ENCODE results near the gene SPSB1.

The SPSB1 gene

DNA sequence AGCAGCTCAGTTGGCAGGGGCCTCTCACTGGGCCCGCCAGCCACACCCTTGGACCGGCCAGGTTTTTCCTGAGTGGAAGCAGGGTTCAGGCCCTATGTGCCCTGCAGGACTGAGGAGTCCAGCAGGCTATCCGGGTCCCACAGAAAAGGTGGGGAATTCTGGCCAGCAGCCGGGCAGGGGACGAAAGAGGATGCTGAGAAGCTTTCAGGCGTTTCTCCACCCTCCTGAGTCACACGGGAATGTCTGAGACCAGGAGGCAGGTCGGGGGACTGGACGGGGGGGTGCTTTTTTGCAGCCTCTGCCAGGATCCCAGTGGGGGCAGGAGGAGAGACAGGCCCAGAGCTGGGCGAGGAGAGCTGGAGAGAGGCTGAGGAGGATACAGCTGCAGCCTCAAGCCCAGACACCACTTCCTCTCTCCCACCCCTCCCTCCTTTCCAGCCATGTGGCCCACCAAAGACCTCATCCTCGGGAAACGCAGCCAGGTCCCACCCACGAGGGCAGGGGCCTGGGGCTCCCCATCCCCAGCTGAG lies 105.4 kb downstream of the SPSB1 start:
- no peak for DNase-seq

DNA sequence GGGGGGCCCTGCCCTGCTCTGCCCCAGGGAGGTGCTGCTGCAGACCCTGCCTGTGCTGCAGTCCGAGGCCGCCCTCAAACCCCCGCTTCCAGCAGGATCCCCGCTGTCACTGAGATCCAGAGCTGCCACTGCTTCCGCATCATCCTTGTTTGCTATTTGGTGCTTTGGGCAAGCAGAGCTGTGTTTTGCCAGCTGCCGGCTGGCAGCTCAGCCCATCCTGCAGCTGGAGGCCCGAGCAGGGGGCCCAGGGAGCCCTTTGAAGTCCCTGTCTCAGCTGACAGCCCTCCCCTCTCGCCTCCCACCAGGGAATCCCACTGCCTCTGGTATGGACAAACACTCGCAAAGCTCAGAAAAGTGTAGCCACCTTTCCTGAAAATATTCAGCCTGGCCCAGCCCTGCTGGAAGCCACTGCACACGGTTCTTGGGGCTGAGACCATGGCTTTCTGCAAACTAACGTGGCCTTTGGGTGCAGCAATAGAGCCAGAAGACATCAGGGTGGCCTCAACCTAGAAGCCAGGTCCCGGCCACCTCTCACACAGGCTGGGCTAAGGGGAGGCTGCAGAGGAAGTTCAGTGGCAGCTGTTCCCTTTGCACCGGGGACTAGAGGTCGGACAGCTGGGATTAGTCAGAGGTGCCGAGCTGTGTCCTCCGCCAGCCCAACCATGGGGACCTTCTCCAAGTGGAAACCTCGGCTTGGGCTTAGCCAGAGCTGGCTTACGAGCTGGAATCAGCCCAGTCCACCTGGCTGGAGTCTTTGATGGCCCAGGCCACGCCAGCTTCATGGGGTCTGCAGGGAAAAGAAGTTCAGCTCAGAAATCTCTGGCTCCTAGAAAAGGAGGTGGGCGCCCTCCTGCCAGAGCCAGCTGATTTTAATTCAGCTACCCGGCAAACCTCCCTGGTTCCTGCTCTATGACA lies 107.1 kb downstream of the SPSB1 start:
- no peak for DNase-seq

DNA sequence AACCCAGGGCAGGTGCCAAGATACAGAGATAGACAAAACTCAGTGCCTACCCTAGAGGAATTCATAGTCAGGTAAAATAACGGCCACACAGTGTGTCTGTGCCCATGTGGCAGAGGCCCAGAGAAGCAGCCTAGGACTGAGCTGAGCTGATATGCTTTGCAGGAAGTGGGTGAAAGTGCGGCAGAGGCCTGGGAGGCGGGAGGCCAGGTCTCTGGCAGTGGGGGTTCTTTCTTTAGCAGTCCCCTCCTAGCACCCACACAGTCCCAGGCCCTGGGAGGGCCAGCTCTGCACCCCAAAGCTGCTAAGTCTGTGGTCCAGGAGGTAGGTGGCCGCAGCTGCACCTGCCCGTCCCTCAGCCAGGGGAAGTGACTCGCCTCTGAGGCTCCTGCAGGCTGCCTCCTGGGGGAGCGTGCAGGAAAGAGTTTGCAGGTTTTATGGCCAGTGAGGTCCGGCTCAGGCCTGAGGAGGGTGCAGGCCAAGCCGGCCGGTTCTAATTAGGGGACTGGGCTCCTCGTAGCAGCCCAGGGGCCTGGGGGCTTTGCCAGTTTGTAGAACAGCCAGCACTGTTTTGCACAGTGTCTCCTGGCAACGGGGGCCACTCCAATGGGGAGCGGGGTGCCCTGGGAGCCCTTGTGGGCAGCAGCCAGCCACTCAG lies 107.9 kb downstream of the SPSB1 start:
- DNase-seq, result no peak

DNA sequence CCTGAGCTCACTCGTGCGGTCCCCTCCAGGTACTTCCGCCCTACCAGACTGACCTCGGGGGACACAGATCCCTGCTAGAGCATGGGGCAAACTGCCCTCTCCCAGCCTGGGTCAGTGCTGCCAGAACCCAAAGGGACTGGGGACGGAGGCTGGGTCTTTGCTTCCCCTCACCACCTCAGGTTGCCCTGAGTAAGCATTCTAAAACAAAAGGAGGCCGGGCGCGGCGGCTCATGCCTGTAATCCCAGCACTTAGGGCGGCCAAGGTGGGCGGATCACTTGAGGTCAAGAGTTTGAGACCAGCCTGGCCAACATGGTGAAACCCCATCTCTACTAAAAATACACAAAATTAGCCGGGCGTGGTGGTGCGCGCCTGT lies 108.4 kb downstream of the SPSB1 start:
- DNase-seq, result no peak

DNA sequence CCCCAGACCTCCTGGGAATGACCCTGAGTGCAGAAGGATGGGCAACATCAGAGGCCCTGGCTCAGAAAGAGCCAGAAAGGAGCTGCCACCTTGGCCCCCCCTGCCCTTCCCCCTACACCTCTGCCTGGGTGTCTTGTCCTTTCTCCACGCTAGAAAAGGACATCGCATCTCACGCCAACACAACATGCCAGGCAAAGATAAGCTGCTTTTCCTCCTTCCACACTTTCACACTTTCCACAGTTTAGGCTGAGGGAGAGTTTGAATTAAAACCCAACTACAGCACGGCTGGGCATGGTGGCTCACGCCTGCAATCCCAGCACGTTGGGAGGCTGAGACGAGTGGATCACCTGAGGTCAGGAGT lies 109.5 kb downstream of the SPSB1 start:
- DNase-seq, result no peak

DNA sequence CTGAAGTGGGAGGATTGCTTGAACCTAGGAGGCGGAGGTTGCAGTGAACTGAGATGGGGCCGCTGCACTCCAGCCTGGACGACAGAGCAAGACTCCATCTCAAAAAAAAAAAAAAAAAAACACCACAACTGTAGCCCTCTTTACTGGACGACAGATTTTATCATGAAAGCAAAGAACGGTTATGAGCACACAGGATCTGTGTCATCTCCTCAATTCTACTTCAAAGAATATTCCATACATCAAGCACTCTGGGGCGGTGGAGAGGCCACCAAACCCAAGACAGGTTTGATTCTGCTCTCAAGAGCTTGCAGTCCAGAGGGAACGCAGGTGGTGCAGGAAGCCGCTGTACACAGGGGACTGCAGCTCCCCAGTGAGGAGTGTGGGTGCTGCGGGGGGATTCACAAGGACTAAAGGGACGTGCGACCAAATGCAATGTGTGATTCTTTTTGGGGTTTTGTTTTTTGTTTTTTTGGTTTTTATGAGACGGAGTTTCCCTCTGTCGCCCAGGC lies 110.1 kb downstream of the SPSB1 start:
- DNase-seq, result no peak

DNA sequence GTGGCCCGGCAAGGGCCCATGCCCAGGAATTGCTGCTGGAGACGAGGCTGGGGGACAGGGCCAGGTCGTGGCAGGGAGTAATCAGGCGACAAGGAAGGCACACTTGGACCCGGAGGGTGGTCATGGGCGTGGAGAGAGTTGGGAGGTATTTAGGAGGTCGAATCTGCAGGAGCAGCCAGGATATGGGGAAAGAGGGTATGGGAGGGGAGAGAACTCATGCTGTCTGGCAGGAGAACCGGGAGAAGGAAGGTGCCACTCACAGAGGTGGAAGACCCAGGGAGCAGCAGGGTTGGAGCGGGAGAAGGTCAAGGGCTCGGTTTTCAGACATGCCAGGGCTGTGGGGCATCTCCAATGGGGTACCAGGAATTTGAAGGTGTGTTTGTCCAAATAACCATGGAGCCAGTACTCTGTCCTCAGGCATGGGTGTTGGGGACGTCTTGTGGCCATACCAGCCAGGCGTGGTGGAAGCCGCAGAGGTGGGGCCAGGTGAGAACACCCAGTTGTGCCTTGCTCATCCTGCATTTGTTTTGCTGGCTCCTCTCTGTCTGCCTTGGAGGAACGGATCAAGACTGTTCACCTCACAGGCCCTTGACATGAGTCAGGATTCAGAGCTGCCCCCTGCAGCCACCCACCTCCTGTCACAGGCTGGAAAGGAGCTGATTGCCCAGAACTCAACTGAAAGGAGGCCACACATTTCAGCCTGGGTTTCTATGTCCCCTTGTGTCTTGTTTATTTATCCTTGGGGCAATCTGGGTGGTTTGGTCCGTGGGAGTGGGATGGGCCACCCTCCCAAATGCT lies 111.6 kb downstream of the SPSB1 start:
- DNase-seq, result no peak

DNA sequence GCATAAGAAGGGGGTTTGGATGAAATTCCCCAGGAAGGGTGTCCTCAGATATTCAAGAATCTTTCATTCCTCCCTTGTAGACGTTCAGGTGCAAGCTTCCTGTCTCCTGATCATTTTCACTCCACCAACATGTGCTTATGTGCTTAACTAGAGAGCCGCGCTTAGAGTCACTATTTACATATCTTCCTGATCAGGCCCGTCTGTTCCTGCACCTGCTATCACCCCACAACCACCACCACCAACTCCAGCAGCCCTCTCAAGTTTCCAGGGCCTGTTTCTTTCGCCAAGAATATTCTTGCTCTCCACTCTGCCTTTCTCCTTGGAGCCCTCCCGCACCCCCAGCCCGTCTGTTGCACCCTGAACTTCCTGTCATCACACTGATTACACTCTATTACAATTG lies 113.4 kb downstream of the SPSB1 start:
- DNase-seq, result peak; percentile 12

DNA sequence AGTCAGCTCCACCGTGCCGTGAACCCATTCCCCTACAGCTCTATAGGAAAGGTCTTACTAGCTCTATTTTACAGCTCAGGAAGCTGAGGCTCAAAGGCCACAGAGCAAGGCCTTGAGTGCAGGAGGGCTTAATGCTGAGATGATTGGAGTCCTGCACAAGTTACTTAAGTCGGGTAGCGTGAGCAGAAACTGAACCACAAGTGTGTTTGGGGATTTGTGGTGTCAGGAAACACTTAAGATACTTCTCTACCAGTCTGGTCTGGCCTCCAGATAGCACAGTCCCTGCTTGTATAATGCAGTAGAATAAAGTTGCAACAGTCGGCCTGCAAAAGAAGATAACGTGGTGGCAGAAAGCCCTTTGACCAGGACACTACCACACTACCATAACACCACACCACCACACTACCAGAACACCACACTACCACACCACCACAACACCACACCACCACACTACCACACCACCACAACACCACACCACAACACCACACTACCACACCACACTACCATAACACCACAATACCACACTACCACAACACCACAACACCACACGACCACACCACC lies 118.1 kb downstream of the SPSB1 start:
- no peak for DNase-seq

DNA sequence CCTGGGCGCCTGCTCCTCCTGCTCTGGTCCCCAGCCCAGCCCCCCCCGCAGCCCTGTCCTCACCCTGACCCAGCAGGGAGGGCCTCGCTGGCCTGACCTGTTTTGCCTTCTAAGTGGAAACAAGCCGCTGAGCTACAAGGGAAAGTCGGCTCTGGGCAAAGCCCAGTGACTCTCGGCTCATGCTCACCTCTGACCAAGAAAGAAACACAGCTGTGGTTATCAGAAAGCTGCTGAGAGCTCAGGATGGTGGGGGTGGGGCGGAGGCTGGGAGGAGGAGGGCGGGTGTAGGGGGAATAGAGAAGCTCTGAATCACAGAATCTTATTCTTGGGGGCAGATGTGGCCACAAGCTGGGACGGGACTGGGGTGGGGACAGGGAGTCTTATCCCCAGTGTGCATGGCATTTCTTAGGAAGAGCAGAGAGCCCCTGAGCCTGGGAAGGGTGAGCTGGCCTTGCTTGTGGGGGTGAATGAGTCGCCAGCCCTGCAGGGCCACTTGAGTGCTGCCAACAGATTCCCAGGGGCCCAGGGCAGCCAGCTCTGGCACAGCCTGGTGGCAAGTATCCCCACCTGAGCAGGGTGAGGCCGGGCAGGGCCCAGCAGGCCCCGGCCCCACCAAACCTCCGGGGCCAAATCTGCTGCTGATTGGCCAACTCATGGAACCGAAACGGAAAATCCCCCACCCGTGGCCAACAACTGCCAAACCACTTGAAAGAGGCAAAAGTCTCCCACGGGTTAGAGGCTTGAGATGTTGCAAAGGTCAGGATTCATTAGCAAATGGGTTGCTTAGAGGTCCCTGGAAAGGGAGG lies 120.6 kb downstream of the SPSB1 start:
- no peak for DNase-seq

DNA sequence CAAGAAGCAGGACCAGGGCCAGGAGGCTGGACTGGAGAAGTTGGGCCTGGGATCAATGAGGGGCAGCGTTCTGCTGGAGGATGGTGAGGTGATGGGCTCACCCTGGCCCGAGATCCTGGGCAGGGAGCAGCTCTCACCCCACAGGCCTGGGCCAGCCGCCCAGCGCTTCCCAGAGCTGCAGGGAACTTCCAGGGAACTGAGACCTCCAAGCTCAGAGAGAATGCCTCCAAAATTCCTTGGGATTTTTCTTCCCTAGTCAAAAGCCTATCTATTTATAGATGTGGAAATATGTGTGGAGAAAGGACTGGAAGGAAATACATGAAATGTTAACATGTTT lies 121.2 kb downstream of the SPSB1 start:
- DNase-seq, result no peak

DNA sequence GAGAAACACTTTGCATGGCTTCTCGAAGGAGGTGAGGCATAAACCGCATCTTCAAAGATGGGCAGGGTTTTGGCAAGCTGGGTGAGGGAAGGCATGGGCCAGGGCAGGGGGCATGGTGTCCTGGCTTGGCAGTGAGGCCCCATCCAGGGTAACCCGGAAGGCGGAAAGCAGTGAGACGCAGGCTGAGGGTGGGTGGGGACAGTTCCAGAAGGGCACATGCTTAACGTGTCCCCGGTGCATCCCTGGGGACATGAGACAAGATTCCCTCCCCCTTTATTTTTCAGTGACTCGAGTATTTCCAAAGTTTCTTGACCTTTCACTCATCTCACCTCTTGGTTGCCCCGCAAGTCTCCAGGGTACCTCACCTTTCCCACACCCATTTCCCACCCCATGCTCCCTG lies 123.8 kb downstream of the SPSB1 start:
- no peak for DNase-seq

DNA sequence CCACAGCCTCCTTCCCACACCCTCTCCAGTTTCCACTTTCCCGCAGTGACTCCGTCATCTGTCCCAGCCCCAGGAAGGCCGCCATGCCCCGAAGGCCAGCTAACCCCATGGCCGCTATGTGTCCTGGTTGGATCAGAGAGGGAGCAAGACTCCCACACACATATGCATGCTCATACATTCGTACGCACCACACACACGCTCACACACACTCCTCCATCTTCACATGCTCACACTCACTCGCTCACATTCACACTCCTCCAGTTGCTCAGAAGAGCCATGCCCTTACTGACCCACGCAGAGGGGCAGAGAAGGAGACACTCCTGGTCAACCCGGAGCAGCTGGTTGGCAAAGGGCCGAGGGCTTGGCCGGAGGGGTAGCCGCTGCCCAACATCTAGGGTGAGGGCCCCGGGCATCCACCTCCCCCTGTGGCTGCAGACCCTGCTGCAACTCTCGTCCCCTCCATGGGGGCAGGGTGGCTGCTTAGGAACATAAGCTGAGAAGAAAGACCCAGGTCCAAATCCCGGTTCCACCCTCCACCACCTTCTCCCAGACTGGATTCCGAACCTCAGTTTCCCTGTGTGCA lies 124.3 kb downstream of the SPSB1 start:
- DNase-seq, result no peak

DNA sequence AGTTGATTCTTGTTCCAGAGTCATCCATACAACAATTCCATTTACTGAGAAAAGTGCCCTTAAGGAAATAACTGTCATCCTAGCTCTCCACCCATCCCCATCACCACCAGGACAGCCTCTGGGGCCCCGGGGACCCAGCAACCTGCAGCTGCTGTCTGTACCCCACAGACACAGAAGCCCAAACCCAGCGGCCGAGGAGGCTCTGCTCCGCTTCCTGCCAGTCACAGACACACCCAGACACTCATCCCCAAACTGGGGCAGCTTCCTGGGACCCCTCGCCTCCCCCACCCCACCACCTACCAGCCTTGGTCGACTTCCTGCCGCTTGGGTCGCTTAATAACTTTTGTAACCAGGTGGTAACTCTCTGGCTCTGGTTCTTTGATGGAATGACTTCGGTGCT lies 125.0 kb downstream of the SPSB1 start:
- DNase-seq, result no peak

DNA sequence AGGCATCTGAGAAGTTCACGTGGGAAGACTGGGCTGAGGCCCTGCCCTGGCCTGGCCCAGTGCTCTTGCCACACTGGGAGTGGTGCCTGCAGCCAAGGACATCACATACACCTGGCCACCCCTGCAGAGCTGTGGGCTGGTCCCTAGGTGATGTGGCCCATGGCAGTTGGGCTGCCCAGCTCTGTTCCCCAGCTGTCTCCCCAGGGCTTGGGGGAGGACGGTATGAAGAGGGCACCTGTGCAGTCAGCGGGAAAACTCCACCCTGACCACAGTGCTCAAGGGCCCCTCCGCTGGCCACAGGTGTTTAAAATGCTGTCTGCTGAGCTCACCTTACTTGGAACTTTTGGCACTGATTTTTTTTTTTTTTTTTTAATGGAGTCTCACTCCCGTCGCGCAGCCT lies 126.2 kb downstream of the SPSB1 start:
- no peak for DNase-seq

Measured in NCI-H187 treated with DMSO at 0.1 percent for 48 hours (cell line).